ENCODE measurements around the gene HIF3A.

- TF ChIP-seq, protein P1, sequence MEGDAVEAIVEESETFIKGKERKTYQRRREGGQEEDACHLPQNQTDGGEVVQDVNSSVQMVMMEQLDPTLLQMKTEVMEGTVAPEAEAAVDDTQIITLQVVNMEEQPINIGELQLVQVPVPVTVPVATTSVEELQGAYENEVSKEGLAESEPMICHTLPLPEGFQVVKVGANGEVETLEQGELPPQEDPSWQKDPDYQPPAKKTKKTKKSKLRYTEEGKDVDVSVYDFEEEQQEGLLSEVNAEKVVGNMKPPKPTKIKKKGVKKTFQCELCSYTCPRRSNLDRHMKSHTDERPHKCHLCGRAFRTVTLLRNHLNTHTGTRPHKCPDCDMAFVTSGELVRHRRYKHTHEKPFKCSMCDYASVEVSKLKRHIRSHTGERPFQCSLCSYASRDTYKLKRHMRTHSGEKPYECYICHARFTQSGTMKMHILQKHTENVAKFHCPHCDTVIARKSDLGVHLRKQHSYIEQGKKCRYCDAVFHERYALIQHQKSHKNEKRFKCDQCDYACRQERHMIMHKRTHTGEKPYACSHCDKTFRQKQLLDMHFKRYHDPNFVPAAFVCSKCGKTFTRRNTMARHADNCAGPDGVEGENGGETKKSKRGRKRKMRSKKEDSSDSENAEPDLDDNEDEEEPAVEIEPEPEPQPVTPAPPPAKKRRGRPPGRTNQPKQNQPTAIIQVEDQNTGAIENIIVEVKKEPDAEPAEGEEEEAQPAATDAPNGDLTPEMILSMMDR (IDR thresholded peaks at IDR 0.05; ENCODE audit: low read length) = no peak
- no peak for TF ChIP-seq EZH2 (IDR thresholded peaks at IDR 0.05; ENCODE audit: borderline replicate concordance, low read length)
Observed at GRCh38 chr19:46330319-46330918, 33.6 kb downstream of the HIF3A start.
